ENCODE data around the gene CSAD. TPM values are rescaled to one million over a fixed set of nuclear protein-coding genes. Genes with fewer than 3 reads are reported as not detected.

The CSAD gene
- total and polyA plus RNA-seq, 8 donors: 33.1 to 109 (median 93.3) TPM

DNA sequence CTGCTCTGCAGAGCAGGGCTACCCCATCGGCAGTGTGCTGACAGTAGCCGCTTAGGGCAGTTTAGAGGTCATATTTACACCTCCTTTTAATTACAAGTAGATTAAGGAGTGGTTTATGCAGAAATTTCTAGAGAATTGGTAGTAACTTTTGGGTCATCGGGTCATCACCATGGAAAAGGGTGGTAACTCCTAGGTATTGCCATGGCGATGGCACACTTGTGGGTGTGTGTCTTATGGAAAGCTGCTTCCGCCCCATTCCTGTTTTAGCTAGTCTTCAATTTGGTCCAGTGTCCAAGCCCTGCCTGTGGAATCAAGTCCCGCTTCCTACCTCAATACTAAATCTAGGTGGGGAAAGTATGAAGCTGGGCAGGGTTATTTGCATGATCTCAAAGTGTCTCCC, 29.7 kb downstream of the CSAD start:
- no peaks in the 10 kb centered on the region for H3K36me3 ChIP-seq
- intact Hi-C loops (cut with DNase I): no loop called here
- no peaks in the 10 kb centered on the region for H3K9me3 ChIP-seq
- TF ChIP-seq, protein P1, sequence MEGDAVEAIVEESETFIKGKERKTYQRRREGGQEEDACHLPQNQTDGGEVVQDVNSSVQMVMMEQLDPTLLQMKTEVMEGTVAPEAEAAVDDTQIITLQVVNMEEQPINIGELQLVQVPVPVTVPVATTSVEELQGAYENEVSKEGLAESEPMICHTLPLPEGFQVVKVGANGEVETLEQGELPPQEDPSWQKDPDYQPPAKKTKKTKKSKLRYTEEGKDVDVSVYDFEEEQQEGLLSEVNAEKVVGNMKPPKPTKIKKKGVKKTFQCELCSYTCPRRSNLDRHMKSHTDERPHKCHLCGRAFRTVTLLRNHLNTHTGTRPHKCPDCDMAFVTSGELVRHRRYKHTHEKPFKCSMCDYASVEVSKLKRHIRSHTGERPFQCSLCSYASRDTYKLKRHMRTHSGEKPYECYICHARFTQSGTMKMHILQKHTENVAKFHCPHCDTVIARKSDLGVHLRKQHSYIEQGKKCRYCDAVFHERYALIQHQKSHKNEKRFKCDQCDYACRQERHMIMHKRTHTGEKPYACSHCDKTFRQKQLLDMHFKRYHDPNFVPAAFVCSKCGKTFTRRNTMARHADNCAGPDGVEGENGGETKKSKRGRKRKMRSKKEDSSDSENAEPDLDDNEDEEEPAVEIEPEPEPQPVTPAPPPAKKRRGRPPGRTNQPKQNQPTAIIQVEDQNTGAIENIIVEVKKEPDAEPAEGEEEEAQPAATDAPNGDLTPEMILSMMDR (IDR thresholded peaks at IDR 0.05): no peak
- no peak overlapping the region for H3K27ac ChIP-seq
- H3K27me3 ChIP-seq: no peaks in the 10 kb centered on the region
- no peak for ATAC-seq
- no peak overlapping the region for H3K4me3 ChIP-seq
- no peaks in the 10 kb centered on the region for H3K4me1 ChIP-seq
- no peak for DNase-seq

DNA sequence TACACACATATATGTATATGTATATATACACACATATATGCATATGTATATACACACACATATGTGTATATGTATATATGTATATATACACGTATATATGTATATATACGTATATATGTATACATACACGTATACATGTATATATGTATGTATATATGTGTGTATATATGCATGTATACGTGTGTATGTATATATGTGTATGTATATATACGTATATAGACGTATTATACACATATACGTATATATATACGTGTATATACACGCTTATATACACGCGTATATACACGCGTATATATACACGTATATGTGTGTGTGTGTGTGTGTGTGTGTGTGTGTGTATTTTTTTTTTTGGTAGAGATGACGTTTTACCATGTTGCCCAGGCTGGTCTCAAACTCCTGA, 33.1 kb downstream of the CSAD start:
- no peaks in the 10 kb centered on the region for H3K36me3 ChIP-seq
- ATAC-seq (no peak), DNase-seq (no peak)
- no peaks in the 10 kb centered on the region for H3K4me1 ChIP-seq
- no peaks in the 10 kb centered on the region for H3K27me3 ChIP-seq
- TF ChIP-seq, protein P1 (IDR thresholded peaks at IDR 0.05): no peak
- intact Hi-C loops (cut with DNase I): no loop called here
- H3K27ac ChIP-seq: no peak overlapping the region
- H3K9me3 ChIP-seq: no peaks in the 10 kb centered on the region
- no peak overlapping the region for H3K4me3 ChIP-seq

GRCh38 chr12:53147181-53147580, 33.5 kb downstream of the CSAD start:
- Histone ChIP-seq H3K4me3 (no peak overlapping the region), H3K9me3 (no peaks in the 10 kb centered on the region), H3K27ac (no peak overlapping the region), H3K36me3 (no peaks in the 10 kb centered on the region), H3K4me1 (no peaks in the 10 kb centered on the region), H3K27me3 (no peaks in the 10 kb centered on the region)
- no peak for ATAC-seq
- TF ChIP-seq, protein P1 (IDR thresholded peaks at IDR 0.05): no peak
- intact Hi-C loops (cut with DNase I): no loop called here
- no peak for DNase-seq

GRCh38 chr12:53145383-53146260, 35.1 kb downstream of the CSAD start:
- H3K4me3 ChIP-seq: no peak overlapping the region
- no peak overlapping the region for H3K27ac ChIP-seq
- TF ChIP-seq, protein P1 (IDR thresholded peaks at IDR 0.05): no peak
- H3K4me1 ChIP-seq: no peaks in the 10 kb centered on the region
- H3K36me3 ChIP-seq: no peaks in the 10 kb centered on the region
- DNase-seq: no peak
- intact Hi-C loops (cut with DNase I): no loop called here
- no peaks in the 10 kb centered on the region for H3K9me3 ChIP-seq
- ATAC-seq: no peak
- H3K27me3 ChIP-seq: no peaks in the 10 kb centered on the region

- Histone ChIP-seq H3K4me3 (no peak overlapping the region), H3K4me1 (no peaks in the 10 kb centered on the region), H3K27me3 (no peaks in the 10 kb centered on the region), H3K36me3 (no peaks in the 10 kb centered on the region), H3K27ac (no peak overlapping the region), H3K9me3 (peaks cover 0 to 4% of the 10 kb centered on the region in 2 donors)
- ATAC-seq: no peak
- intact Hi-C loops (cut with DNase I): no loop called here
- no peak for DNase-seq
- TF ChIP-seq, protein P1 (IDR thresholded peaks at IDR 0.05): no peak
Observed at GRCh38 chr12:53143355-53143754, 37.4 kb downstream of the CSAD start.
